HG03520 (cell line): Measurements from ENCODE around the gene F7.
"Not testable (repeated sequence)": the region's sequence is repeated elsewhere in the genome, so short reads cannot be mapped to it uniquely, and the experiment has no call there.

ENCODE experiments used
- ATAC-seq: cut with Tn5 transposase; IDR thresholded peaks from one replicate; pipeline ENCODE4 v1.9.1; 2021; ENCODE audit warnings: mild to moderate bottlenecking, moderate library complexity; ENCODE audit not compliant: unreplicated experiment

F7 gene

DNA sequence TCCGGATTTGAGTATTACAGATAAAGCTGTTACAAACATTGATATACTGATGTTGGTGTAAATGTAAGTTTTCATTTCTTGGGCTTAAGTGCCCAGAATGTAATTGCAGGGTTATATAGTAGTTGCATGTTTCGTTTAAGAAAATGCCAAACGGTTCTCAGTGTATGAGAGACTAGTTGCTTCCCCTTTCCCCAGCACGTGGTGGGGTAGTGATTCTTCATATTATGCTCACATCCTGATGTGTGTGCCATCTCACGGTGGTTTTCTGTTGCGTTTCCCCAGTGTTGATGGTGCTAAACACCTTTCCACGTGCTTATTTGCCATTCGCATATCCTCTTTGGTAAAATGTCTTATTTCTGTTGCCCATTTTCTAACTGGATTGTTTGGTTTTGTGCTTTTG is 34.7 kb upstream of the F7 start:
- ATAC-seq, result no peak

DNA sequence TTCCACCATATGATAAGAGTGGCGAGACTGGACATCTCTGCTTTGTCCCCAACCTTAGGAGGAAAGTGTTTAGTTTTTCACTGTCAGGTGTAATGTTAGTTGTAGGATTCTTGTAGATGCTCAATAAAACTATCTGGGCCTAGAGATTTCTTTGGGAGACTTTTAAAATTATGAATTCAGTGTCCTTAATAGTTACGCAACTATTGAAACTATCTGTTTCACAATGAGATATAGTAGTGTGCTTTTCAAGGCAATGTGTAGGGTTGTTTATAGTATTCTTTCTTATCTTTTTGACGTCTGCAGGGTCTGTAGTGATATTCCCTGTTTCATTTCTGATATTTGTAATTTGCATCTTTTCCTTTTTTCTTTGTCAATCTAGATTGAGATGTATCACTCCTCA is 33.2 kb upstream of the F7 start:
- ATAC-seq, result no peak

DNA sequence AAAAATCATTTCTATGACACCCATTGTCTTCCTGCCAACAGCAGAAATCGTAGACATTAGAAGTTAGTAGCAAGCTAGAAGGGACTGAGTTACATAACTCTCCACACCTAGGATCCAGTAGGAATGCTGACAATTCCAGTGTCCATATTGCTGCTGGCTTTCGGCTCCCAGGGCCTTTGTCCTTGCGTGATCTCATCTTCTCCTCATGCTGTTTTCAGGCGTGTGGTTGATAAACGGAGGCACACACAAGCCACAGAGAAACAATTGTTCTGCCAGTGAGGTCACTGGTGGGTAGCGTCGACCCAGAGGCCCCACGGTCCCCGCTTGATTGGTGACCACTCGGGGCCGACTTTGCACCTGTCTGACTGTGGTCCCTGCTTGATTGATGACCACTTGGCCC is 31.6 kb upstream of the F7 start:
- ATAC-seq, result no peak

DNA sequence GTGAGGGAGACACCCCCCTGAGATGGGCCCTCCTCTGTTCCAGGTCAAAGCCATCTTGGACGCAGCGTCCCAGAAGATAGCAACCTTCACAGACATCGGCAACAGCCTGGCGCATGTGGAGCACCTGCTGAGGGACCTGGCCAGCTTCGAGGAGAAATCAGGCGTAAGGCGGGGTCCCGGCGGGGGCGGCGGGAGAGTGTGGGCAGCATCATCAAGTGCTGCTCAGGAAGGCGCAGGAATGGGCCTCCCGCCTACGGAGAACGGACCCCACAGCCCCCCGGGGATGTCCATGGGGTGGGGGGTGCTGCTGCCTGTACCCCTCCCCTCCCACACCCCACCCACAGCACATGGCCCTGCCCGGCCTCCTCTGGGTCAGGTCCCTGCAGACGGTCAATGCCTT is 31.2 kb upstream of the F7 start:
- ATAC-seq, result no peak

DNA sequence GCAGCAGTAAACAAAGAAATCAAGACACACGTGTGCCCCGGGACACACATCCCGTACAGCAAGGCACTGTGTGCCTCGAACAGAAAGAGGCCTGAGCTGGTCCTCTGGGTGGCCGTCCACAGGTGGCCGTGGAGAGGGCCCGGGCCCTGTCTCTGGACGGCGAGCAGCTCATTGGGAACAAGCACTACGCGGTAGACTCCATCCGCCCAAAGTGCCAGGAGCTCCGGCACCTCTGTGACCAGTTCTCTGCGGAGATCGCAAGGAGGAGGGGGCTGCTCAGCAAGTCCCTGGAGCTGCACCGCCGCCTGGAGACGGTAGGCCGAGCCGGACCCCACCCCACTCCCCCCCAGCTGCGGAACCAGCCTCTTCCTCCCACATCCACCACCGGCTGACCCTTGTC is 30.7 kb upstream of the F7 start:
- ATAC-seq, result no peak

DNA sequence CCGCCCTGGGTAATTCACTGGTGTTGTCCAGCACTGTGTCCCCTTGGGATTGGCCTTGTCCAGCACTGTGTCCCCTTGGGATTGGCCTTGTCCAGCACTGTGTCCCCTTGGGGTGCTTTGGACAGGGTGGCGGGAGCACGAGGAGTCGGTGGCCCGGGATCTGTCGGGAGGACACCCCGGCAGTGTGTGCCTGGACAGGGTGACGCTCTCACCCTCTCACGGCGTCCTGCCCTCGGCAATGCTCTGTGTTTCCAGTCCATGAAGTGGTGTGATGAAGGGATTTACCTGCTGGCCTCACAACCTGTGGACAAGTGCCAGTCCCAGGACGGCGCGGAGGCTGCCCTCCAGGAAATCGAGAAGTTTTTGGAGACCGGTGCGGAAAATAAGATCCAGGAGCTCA is 29.9 kb upstream of the F7 start:
- ATAC-seq, result no peak

DNA sequence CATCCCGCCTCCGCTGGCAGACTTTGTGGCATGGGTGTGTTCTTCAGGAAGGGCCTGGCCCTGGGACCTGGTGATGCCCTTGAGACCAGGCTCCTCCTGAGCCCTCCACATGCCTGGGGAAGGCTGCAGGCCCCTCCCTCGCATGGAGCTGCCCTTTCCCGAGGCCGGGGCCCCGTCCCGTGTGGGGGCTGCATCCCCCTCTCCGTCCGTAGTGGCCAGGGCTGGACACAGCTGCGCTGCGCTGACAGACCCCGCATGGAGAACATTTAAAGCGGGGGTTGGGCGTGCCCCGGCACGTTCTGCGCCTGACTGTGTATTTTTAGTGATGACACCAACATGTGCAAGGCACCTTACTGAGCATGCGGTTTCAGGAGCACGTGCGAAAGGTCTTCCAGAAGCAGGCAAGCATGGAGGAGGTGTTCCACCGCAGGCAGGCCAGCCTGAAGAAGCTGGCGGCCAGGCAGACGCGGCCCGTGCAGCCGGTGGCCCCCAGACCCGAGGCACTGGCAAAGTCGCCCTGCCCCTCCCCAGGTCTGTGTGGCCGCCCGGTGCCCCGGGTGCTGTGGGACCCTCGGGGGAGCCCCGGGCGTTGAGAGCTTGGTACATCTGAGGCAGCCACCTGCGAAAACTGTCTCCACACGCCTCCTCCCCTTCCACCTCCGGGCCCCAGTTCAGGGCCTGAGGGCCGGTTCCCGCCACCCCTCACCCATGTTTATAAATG is 28.8 kb upstream of the F7 start:
- no peak for ATAC-seq

DNA sequence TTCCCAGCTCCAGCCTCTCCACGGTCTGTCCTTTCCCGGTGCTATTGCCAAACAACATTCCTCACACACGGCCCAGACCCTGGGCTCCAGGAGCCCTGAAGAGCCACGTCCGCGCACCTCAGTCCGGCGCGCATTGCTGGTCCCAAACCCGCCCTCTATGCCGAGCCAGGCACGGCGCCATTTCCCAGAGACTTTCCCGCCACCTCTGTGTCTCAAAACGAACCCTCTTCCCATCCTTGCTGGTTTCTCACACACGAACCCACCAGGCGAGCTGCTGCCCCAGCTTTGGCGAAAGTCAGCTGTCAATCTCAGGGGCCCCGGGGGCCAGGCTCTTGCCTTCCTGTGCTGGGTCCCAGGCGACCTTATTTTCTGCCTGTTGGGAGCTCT is 28.0 kb upstream of the F7 start:
- ATAC-seq, result no peak

DNA sequence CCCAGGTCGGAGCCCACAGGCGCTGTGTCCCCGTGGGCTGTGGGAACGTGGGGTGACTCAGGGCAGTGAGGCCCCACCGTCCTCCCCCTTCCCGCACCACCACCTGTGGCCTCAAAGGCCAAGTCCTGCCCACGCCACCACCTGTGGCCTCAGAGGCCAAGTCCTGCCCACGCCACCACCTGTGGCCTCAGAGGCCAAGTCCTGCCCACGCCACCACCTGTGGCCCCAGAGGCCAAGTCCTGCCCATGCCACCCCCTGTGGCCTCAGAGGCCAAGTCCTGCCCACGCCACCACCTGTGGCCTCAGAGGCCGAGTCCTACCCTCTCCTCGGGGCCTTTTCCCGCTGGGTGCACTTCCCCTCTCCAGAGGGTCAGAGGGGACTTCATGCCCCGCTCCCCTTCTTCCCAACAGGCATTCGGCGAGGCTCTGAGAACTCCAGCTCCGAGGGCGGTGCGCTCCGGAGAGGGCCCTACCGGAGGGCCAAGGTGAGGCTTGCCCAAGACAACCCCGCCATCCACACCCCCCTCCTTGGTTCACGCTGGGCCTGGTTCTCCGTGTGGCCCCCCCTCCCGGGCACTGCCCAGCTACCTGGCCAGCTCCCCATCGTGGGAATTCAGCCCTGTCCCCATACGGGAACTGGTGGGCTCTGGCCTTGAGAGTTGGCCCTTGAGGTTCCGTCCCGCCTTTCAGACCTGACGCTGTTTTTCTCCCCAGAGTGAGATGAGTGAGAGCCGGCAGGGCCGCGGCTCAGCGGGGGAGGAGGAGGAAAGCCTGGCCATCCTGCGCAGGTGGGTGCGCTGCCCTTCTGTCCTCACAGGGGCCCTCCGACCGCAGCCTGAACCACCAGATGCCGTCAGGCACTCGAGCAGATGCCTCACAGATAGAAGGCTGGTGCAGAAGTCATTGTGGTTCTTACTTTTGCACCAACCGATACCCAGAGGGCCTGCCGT is 27.4 kb upstream of the F7 start:
- ATAC-seq, result no peak

DNA sequence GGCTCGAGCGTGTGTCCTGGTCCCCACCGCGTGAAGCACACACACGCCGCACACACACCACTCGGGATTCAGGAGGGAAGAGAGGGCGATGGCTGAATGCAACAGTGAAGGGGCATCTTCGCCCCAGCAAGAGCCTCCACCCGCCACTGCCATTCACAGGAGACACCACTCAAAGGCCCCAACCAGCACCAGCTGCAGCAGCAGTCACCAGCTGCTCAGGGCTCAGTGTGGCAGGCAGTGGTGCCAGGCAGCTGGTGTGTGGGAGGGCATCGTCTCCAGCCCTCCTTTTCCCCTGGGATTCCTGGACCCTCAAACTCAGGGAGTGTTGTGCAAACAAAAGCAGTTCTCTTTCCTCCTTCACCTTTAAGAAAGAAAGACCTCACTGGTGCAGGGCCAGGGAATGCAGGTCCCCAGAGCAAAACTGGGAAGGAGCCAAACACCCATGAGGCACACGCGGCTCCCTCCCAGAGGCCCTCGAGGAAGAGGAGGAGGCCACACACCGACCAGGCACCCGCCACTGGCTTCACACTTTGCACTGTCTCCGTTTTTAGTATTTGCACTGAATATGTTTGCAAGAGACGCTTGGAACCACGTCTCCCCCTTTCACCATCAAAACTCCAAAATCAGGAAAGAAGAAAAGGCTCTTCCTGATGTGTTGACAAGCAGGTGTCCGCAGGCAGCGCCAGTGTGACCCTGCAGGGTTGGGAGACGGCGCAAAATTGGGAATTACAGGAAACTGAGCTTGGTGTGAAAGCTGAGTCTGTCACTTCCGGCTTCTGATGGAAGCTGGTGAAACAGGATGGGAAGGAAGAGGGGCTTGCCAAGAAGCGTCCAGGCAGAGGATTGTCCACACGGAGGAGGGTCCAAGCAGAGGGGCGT is 26.4 kb upstream of the F7 start:
- no peak for ATAC-seq

DNA sequence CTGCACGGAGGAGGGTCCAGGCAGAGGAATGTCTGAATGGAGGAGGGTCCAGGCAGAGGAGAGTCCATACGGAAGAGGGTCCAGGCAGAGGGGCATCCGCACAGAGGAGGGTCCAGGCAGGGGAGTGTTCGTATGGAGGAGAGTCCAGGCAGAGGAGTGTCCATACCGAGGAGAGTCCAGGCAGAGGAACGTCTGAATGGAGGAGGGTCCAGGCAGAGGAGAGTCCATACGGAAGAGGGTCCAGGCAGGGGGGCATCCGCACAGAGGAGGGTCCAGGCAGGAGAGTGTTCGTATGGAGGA is 25.9 kb upstream of the F7 start:
- not testable (repeated sequence) for ATAC-seq

DNA sequence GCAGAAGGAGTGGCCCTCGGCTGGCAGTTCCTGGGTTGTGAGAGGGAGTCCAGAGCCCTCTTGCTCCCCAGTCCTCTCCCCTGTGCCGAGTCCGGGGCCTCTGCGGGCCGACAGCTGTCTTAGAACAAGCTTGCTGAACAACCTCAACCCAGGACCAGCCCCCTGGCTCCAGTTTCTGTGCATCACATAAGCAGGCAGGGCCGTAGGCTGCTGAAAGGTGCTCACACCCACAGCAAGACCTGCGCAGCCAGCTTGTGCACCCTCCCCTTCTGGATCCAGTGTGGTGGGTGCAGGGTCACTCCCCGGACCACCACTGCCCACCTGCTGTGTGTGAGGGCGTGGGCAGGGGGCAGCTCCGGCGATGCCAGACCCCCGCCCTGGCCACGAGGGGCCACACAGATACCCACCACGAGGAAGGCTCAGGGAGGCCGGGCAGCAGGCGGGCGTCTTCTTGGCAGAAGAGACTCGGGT is 25.2 kb upstream of the F7 start:
- ATAC-seq, result no peak

DNA sequence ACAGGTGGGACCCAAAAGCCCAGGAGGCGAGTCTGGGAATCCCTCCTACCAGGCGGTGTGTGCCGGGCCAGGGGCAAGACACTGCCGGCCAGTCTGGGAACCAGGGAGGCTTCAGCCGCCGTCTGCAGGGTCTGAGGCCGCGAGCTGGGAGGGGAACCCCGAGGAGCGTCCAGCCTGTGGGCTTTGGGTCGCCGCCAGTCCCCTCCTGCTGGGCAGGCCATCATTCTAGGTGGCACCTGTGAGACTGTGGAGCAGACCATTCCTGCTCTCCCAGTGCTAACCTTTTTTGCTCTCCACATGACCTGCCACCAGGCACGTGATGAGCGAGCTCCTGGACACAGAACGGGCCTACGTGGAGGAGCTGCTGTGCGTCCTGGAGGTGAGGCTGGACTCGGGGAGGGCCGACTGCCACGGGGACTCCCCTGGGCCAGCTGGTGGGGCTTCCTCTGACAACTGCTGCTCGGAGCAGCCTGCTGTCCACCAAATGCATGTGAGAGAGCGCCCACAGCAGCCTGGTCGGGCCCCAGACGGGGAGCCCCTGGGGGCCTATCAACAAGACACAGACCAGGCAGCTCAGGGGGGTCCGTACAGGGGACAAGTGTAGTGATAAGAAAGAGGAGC is 24.6 kb upstream of the F7 start:
- no peak for ATAC-seq

DNA sequence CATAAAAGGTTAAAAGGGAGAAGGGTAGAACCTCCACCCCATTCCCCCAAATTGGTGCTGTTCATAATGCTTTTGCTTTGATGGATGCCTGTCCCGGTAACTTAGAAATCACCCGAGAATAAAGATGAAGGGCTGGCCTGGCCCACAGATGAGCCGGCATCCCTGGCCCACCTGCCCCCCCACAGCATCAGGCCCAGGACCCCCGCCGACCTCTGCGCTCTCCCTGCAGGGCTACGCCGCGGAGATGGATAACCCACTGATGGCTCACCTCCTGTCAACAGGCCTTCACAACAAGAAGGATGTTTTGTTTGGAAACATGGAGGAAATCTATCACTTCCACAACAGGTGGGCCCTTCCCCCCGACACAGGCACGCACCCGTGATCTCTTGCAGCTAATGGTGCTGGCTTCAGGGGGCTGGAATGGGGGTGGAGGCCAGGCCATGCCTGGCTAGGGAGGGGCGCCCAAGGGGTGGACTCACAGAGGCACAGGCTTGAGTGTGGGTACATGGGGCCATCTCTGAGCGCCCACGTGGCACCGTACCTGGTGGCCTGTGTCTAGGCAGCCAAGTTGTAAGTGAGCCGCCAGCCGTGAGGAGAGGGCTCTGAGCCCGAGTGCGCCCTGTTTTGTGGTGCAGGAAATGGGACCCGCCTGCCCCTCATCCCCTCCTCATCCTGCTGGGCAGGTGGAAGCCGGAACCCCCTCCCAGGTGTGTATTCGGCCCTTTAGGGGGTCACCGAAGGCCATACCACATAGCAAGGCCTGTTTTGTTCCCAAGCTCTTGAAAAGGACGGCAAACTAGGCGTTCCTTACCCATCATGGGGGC is 23.2 kb upstream of the F7 start:
- ATAC-seq, result no peak

DNA sequence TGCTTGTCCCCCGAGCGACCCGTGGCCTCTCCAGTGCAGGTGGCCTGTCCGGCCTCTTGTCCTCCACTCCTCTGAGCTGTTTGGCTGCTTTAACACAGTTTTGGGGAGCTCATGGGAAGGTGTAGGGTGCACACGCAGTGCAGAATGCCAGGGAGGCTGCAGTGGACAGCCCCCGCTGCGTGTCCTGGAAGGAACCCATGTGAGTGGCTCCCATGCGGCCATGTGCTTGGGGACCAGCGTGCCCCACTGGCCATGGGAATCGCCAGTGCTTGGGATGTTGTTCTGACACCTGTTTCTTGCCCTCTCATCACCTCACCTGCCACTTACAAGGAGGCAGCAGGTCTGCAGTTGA is 22.6 kb upstream of the F7 start:
- ATAC-seq, result no peak

DNA sequence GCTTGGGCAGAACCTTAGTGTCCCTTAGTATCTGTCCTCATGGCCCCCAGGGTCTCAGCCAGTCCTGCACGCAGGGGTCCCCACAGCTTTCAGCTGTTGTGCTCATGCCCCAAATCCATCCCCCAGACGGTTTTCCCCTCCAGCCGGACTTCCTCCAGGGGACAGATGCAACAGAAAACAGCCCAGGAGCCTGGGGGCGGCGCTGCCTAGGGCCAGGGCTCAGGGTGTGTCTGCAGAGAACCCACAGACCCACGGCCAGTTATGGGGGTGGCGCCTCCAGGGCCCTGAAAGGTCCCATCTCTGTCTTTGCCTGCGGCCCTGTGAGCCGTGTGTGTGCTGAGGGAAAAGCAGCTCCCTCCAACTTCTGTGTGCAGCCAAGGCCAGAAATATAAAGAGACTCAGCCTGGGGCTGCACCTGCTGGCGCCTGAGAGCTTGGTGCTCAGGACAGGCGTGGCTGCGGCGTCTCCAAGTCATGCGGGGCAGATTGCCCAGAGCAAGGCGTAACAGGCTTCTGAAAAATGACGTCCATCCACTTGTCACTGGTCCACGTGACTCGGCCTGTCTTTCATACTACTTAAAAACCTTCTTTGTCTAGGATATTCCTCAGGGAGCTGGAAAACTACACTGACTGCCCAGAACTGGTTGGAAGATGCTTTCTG is 22.1 kb upstream of the F7 start:
- no peak for ATAC-seq

DNA sequence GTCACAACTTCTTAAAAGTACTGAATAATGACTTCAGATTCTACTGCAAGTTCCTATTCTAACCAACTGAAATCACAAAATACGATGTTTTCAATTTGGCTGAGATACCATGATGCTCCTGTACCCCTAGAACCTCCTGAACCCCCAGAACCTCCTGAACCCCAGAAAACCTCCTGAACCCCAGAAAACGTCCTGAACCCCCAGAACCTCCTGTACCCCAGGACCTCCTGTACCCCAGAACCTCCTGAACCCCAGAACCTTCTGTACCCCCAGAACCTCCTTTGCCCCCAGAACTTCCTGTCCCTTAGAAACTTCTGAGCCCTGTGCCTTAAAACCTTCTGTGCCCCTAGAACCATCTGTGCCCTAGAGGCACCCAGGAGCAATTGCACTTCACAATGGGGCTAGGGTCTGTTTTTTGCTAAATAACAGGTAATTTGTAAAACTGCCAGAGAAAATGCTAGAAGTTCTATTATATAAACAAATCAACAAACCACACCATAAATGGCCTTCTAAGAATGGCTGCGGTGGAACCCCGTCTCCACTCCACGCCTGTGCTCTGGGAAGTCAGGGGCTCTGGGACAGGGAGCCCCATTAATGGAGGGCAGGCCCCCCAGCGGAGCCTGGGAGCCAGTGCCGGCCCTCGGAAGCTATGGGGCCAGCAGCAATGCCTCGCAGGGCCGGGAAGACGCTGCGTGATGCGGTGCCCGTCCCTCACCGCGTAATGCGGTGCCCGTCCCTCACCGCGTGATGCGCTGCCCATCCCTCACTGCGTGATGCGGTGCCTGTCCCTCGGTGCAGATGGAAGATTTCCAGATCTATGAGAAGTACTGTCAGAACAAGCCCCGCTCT is 21.3 kb upstream of the F7 start:
- ATAC-seq, result no peak

DNA sequence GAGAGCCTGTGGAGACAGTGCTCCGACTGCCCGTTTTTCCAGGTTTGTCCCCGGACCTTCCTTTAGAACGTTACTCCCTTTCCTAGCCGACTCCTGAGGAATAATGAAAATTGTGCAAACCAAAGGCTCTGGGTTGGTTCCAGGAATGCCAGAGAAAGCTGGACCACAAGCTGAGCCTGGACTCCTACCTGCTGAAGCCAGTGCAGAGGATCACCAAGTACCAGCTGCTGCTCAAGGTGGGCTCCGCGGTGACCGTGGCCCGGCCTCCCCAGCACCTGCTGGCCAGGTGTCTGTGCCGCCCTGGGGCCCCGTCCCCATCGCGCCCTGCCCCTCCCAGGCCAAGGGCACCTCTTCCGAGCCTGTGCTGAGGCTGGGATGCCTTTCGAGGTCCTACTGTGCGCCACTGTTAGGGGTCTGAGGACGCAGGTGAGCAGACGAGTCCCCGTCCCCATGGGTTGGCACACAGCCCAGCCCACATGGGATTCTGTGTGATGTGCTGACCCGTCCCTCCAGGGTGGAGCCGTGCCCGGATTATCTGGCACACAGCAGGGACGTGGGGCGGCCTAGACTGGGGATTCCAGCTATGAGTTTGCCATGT is 20.5 kb upstream of the F7 start:
- ATAC-seq, result no peak
